HG03558 (cell line): ENCODE data around the gene LIPN.
"Not testable (repeated sequence)": the region's sequence is repeated elsewhere in the genome, so short reads cannot be mapped to it uniquely, and the experiment has no call there.

Source experiments
- ATAC-seq: cut with Tn5 transposase; IDR thresholded peaks from one replicate; pipeline ENCODE4 v1.9.1; 2021; ENCODE audit warnings: moderate number of reproducible peaks; ENCODE audit not compliant: unreplicated experiment; ENCODE audit errors: extremely low read depth

The LIPN gene, protein sequence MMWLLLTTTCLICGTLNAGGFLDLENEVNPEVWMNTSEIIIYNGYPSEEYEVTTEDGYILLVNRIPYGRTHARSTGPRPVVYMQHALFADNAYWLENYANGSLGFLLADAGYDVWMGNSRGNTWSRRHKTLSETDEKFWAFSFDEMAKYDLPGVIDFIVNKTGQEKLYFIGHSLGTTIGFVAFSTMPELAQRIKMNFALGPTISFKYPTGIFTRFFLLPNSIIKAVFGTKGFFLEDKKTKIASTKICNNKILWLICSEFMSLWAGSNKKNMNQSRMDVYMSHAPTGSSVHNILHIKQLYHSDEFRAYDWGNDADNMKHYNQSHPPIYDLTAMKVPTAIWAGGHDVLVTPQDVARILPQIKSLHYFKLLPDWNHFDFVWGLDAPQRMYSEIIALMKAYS

DNA sequence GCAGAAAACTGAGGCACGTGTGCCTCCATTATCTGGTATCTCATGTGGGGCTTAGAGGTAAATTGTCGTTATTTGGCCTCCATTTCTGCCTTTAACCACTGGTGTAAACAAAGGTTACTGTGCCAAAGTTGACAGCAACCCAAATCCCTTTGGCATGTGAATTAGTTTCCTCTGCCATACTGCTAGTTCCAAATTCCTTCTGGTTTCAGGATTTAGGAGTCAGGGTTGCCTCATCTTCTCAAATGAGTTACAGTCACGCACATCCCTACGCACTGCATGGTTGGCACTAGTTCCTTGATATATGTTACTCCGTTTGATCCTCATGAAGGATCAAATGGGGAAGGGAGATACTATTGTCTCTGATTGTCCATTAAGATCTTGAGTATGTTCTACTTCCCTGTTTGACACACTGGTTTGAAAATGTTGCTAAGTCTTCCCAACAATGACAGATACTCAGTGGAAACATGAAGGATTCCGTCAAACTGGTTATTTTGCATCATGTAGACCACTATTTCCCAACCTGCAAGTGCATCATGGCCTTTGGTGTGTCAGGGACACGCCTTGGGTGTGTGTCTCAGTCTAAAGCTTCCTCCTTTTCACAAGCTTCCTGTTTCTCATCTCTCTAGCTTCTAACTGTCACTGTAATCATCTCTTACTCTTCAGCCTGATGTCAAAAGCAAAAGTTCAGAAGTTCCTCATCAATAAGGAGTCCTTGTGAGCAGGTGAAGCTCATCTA lies at the start of gene LIPN:
Gene LIPN (plus strand): TSS at position 655 of the 736 bp plus-strand sequence. CDS start 1,386 bp downstream, outside the sequence.
- no peak for ATAC-seq

DNA sequence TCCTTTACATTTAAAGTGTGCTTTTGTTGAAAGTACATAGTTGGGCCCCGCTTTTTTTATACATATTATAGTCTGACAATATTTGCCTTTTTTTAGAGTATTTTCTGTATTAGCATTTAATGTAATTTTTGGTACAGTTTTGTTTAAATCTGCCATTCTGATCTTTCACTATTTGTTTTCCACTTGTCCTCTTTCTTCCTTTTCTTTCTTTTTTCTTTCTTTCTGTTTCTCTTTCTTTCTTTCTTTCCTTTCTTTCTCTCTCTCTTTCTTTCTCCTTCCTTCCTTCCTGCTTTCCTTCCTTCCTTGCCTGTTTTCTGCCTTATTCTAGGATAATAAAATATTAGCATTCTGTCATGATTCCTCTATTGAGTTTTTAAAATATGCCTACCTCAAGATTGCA lies 44.3 kb upstream of the LIPN start:
- ATAC-seq = no peak

DNA sequence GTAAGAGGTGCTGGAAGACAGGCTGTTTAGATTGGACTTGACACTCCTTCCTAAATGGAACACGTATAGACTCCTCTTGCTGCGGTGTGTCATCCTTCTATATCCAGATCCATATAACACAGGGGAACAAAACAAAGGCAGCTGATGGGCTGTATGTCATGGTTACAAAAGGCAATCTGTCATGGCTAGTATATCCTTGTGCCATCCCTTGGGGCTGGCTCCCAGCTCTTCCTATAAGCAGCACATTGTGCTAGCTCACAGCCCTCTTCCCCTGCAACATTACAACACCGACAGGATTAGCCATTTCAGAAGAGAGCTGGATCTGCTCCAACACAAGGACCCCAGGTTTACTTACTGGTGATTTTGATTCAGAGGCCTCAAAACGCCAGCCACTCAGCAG lies 38.4 kb upstream of the LIPN start:
- ATAC-seq = no peak

DNA sequence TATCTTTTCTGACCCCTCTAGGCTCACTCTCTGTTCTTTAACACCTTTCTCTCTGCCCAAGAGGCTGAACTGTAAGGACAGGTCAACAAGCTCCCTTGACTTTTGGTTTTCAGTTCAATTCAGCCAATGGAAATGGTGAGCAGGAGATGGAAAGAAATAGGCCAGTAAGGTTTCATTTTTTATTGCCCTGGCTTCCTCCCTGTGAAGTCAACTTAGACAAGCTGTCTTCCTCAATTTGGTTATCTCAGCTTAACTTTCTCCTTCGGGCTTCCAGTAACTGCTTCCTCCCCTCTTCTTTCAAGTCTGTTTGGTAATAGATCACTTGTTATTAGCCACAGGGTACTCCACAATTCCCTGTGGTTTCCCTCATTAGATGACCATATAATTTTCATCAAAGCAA lies 34.0 kb upstream of the LIPN start:
- ATAC-seq = no peak

DNA sequence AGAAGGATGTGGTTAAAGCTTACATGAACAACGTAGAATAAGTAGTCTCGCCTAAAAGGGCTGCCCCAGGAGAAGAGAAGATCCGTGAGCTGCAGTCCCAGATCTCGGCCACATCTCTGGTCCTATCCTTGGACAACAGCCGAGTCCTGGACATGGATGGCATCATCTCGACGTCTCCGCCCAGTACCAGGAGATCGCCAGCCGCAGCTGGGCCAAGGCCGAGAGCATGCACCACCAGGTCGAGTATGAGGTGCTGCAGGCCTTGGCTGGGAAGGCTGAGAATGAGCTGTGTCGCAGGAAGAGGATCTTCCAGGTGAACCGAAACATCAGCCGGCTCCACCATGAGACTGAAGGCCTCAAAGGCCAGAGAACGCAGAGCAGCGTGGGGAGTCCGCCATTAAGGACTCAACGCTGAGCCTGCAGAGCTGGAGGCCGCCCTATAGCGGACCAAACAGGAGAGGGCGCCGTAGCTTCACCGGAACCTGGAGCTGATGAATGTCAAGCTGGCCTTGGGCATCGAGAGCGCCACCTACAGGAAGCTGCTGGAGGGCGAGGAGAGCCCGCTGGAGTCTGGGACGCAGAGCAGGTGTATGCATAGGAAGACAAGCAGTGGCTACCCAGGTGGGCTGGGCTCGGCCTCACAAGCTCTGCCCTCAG lies 31.6 kb upstream of the LIPN start:
- no peak for ATAC-seq

DNA sequence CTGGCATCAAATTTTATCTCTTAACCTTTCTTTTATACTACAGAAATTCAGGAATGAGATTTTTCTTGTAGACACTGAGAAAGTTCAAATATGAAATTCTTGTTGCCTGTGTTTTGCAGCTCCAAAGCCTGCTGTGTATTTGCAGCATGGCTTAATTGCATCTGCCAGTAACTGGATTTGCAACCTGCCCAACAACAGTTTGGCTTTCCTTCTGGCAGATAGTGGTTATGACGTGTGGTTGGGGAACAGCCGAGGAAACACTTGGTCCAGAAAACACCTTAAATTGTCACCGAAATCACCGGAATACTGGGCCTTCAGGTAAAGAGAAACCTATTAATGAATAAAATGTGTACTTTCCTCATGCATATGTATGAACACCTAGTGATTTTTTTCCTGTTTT lies 29.0 kb upstream of the LIPN start:
- ATAC-seq = no peak

DNA sequence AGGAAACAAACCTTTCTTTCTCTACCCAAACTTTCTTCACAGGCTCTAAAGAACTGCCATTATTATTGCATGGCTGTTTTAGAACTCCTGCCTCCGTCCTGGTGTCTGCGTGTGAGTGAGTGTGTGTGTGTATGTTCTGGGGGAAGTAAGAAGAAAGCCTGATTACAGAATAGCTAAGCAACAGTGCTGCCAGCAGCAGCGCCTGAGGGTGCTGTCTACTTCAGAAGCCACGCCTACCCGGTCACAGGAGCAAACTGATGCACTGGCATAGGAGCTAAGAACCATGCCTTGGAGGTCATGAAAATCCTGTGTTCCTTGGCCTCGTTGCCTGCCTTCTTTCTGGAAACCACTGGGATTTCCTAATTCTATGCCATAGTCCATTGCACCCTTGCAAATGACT lies 28.5 kb upstream of the LIPN start:
- ATAC-seq = no peak

DNA sequence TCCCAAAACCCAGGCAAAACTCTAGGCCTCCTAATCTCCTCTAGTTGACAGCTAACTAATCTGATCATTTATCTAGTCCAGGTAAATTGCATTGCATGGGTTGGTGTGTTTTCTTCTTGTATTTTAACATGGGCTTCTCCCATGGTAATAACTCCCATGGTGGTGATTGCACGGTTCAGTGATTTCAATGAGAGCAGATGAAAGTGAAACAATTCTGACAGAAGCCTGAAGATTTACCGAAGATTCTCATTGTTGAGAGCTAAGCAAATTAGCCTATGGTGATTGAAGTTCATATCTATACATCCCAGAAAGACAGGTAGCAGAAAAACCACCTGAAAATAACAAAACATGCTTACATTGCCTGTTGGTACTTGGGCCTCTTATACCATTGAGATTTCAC lies 26.6 kb upstream of the LIPN start:
- no peak for ATAC-seq

DNA sequence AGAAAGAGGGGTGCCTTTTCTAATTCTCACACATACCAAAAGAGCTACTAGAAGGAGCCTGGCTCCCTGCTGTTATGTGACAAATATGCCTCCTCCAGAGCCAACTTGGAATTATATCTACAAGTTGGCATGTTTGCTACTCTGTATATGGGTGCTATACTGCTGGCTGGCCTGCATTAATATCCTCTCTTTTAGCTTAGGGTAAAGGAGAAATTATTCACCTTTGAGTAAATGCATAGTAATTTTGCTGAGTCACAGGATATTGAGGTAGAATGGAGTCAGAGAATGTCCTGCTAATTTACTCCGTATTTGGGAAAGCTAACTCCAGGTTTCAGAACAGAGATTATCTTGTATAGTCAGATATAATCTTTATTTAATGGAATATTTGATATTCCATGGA lies 24.2 kb upstream of the LIPN start:
- ATAC-seq = no peak

DNA sequence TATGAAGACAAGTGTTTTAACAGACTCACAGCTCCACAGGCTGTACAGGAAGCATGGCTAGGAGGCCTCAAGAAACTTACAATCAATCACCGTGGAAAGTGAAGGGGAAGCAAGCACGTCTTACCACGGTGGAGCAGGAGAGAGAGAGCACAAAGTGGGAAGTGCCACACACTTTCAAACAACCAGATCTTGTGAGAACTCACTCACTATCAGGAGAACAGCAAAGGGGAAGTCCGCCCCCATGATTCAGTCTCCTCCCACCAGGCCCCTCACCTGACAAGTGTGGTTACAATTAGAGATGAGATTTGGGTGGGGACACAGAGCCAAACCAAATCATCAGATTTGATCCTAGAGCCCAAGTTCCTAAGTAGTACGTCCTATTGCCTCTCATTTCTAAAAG lies 17.9 kb upstream of the LIPN start:
- ATAC-seq = not testable (repeated sequence)

DNA sequence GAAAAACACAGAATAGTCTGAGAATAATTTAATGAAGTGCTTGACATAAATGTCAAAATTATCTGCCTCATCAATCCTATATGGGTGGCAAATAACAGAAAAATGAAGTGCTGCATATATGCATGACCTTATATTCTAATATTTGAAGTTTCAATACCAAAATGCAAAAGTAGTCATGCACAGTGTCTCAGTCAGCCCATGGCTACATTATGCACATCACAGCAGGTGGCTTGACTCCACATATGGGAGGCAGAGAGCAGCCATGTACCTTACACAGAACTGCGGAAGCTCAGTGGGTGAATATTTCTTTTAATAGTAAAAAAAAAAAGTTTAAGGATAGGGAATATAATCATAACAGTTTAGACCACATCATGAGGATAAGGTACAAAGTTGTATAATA lies 17.4 kb upstream of the LIPN start:
- no peak for ATAC-seq

DNA sequence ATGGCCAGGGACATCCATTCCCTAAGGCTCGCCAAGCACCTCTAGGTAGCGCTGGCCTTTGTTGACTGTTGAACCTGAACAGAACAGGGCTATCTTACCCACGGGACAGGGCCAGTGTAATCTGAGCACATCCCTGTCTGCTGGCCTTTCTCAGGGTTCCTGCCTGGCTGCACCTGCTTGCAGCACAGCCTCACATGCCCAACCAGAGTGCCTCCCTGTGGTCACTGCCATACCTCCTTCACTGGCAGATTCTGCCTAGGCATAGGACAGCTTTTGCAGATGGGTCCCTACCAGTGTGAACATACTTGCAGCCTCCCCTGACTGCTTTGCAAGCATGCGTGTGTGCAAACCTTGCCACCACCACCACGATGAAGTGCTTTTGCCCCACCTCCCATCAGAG lies 15.8 kb upstream of the LIPN start:
- ATAC-seq = no peak

DNA sequence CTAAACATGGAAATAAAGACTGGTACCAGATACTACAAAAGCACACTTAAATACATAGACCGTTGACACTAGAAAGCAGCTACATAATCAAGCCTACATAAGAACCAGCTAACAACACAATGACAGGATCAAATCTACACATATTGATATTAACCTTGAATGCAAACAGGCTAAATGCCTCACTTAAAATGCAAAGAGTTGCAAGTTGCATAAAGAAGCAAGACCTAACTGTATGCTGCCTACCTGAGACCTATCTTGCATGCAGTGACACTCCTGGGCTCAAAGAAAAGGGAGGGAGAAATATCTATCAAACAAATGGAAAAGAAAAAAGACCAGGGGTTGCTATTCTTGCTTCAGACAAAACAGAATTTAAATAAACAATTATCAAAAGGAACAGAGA lies 14.2 kb upstream of the LIPN start:
- ATAC-seq = no peak

DNA sequence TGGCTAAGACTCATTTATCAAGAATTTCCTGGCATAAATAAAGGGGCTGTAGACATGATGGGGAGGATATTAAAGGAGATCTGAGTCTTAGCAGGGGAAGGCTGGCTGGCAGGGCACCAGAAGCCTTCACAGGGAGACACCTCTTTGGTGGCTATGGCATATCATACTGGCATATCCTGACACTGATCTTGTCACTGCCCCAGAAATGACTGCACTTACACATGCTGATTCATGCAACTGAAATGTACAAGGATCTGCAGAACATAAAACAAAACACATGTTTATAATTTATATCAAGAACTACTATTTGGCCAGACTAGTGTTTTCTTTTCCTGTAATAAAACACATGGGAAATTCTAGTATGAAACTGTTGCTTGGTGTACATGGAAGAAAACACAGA lies 5.5 kb upstream of the LIPN start:
- ATAC-seq = no peak

DNA sequence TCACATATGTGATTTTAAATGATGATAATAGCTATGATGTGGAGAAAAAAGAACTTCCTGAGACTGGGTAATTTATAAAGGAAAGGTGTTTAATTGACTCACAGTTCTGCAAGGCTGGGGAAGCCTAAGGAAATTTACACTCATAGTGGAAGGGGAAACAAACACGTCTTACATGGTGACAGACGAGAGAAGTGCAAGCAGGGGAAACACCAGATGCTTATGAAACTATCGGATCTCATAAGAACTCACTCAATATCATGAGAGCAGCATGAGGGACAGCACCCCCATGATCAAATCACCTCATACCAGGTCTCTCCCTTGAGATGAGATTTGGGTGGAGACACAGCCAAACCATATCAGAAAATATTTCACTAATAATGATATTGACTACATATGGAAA lies 4.1 kb upstream of the LIPN start:
- ATAC-seq = peak; percentile 80

DNA sequence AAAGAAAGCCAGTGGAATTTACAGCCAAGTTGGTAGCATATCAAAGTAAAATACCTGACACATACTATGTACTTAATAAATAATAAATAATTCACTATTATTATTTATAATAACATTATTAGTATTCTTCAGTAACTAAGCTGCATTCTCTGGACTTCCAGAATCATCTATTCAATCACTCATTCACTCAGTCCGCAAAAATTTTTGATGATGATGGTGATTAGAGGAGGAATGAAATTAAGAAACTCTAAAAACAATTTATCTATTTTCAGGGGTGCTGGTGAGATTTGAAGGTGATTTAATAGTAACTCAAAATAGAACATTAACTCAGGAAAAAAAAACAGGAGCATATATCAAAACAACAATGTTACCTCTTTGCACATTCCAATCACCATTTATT lies 3.2 kb upstream of the LIPN start:
- no peak for ATAC-seq

DNA sequence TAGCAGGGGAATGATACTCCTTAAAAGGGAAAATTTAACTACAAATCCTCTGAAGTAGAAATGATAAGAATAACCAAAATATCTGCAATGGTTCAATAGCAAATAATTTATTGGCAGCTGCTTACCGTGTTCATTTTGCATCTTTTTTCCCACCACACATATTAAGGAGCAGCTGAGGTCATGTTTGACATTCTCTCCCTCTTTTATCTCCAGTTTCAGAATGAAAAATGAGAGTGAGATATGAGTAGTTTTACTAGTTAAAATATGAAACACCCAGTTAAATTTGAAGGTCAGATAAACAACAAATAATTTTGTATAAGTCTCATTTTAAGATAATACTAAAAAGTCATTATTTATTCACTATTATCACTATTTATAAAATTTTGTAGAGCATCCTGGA lies 3.1 kb downstream of the LIPN start:
- no peak for ATAC-seq

DNA sequence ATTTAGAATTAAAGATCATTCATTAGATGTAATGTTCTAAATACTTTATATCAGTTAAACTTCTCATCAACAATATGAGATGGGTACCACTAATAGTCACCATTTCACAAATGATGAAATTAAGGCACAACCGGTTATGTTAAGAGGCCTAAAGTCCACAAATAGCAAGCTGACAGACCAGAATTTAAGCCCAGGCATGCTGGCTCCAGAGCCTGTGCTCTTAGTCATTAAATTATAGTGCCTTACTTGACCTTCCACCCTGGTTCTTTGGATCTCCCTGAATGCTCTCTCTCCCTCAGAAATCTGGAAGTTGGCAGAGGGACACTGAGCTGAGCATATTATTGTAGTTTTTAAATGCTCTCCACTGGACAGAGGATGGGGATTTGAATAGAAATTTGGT lies 3.6 kb downstream of the LIPN start:
- no peak for ATAC-seq

DNA sequence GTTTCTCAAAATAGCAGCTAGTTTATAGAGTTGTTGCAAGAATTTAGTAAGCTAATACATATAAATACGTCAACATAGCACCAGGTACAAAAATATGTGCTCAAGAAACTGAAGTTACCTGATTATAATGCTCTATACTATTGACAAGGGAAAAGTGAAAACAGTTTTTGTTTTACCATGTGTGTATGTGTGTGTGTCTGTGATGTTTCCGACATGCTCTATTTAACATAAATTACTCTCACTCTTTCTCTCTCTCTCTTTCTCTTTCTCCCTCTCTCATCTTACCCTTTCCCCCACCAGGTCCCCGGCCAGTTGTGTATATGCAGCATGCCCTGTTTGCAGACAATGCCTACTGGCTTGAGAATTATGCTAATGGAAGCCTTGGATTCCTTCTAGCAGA lies 4.3 kb downstream of the LIPN start:
- no peak for ATAC-seq

DNA sequence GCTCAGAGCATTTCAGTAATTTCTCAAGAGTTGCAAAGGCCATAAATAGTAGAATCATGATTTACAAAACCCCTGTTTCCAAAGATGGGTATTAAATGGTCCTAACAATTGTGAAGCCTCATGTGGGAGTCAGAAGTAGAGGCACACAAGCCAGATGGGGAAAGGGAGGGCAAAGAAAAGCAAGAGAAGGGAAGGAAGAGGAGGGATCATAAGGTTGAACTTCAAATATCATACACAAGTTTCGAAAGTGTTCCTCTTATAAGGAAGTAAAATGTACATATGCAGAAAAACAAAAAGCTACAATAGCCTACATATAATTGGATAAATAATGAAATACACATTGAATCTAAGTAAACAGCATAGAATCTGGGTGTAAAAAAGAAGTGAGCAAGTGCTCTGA lies 6.0 kb downstream of the LIPN start:
- no peak for ATAC-seq

DNA sequence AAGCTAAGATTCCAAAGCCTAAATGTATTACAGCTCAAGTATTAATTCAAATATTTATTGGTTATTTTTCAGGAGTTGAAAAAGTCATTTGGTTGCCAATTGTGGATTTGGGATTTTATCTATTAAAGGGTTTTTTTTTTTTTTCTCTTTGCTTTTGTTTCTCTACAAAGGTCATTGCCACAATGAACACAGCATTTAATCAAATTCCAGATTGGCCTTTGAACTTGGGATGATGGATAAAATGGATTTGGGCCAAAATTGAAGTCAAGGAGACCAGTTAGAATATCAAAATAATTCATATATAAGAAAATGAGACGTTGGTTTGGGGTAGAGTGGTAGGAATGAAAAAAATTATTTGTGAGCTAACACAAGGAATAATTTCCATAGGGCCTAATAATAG lies 9.6 kb downstream of the LIPN start:
- no peak for ATAC-seq
